ENCODE data around the gene IFT172.

Gene IFT172

DNA sequence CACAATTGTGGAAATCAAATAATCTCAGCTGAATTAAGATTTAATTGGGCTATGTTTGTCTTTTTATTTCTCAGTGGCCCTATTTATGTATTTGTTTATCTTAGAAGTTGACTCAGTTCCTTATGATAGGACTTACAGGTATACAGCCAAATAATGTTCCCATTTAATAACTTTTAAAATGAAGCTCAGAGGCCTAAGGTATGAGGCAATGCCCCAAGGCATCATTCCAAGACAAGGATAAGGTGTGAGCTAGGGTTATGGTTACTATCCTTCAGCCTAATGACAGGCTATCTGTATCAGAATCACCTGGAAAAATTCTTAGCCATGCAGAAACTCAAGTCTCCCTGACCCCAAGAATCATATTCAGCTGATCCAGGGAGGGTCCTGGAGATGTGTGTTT lies 68.5 kb downstream of the IFT172 start:
- no peak for DNase-seq

DNA sequence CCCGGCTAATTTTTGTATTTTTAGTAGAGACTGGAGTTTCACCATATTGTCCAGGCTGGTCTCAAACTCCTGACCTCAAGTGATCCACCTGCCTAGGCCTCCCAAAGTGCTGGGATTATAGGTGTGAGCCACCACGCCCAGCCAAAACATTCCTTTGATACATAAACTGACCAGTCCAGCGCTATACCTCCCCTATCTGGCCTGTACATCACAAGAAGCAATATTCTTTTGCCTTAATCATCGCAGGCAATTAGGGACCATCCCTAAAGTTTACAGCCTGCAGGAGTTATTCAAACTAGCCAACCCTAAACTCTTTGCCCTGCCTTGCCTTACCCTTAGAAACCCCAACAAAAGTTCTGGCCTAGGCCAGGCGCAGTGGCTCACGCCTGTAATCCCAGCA lies 73.4 kb downstream of the IFT172 start:
- DNase-seq: no peak

DNA sequence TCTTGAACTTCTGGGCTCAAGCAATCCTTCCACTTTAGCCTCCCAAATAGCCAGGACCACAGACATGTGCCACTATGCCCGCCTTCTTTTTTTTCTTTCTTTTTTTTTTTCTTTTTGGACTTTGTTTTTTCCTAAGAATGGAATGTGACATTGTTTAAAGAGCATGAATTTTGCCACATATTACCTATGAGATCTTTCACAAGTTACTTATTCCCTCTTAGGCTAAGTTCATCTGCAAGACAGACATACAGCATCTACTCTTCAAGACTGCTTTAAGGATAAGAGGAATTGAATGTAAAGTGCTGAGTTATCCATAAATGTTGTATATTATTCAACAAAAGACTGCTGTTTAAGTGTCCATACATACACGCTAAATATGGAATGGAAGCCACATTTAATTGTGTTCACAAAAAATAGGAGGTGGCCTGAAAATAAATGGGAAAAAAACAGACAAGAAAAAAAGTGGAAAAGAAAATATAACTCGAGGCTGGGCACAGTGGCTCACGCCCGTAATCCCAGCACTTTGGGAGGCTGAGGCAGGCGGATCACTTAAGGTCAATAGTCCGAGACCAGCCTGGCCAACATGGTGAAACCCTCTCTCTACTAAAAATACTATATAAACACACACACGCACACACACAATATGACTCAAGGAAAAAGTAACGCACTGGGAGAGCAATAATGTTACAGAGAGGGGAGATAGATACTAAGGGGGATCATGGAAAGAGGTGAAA lies 77.0 kb downstream of the IFT172 start:
- no peak for DNase-seq

DNA sequence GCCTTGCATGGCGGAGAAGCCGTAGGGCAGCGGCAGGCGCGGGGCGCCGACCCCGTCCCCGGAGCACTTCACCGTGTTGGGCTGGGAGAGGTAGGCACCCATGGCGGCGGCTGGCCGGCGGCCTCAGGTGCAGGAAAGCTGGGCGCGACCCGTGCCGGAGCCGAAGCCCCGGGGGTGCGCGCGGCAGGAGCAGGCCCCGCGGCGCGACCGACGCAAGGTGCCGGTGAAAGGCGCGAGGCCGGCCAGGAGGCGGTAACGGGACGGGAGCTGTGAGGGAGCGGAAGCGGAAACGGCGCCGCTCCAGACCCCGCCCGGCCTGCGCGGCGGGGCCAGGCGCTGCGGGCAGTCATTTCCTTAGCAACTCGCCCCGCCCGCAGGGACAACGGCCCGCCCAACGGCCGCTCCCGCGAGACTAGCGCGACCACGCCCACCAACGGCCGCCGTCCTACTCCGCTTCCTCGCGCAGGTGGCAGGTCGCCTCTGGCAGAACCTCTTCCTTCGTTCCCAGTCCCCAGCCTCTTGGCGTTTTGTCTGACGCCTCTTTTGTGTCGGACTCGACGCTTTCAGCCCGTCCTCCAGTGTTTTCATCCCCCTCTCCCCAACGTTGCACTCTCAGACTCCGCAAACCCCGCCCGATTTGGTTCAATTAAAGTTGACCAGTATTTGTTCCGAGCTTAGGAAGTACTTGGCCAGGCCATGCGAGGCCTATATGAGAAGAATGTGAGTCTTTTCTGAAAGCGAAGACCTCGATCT lies 80.0 kb downstream of the IFT172 start, which contains the start of gene PPM1G:
TSS of gene PPM1G (minus strand) at position 271 of the 753 bp plus-strand sequence. CDS start at position 102, 169 bp downstream.
- DNase-seq: peak; percentile 78

DNA sequence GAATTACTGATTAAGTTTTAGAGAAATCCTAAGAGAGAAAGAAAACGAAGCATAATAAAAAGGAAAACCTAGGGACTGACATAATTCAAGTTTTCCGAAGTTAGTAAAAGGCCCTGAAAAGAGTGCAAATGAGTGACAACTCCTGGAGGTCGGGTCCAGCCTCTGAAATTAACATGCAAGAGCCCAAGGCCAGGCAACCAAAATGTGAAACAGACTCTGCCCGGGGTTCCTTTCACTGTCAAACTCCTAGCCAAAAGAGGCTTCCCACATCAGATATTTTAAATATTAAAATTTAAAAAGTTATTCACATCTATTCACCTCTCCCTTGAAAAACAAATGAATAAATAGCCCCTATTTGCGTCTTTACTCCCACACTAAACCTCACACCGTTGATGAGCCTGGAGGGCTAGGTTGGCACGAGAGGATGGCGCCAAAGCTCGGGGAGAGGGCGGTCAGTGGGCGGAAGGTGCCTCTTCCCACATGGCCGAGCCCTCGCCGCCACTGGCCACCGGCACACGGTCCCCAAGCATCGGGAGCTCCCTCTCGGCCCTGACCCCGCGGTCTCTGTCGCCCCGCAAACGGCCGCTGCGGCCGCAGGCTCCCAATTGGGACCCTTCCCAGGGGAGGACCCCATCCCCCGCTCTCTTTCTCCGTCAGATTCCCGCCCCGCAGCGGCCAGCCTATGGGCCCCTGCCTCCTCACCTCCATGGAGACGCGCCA lies 80.8 kb downstream of the IFT172 start:
- peak; percentile 18 for DNase-seq

DNA sequence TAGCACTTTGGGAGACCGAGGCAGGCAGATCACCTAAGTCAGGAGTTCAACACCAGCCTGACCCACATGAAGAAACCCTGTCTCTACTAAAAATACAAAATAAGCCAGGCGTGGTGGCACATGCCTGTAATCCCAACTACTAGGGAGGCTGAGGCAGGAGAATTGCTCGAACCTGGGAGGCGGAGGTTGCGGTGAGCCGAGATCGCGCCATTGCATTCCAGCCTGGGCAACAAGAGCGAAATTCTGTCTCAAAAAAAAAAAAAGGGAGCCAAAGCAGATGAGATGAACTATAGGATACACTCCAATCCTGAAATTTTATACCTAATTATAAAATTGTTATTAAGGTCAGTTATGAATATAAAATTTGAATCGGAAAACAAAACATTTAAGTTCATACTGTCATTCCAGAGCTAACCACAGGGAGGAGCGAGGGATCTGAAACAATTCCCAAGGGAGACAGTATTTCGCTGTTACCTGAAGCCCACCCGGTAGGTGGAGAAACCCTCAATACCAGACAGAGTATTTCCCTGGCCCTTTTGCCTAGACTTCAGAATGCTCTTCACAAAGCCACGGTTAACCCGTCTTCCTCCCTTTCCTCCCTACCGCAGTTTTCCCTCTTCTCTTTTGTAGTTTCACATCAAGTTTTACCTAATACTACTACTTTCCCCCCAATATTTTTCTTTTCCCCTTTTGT lies 81.6 kb downstream of the IFT172 start:
- peak; percentile 43 for DNase-seq

DNA sequence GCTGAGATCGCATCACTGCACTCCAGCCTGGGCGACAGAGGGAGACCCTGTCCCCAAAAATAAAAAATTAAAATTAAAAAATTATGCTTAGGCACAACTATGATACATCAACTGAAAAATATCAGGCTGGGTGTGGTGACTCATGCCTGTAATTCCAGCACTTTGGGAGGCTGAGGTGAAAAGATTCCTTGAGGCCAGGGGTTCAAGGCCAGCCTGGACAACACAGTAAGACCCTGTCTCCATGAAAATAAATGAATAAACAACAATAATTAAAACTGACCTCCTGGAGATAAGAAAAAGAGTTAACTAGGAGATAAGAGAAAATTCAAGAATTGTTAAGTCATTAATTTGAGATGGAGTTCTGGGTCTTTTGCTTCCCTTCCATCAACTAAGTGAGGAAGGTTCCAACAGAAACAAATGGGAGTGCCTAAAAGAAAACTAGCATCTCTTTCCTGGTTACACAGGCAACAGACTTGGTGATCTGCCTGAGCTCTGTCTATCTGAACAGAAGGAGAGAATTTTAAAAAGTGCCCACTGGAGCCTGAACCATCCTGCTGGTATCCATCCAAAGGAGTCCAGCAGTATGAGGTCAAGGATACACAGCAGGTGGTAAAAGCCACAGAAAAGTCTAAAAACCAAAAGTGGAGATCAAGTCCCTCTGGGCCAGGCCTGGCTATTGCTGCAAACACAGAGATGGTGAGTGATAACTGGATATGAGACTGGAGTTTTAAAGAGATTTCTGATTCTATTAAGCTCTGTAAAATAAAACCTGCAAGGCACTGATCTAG lies 89.0 kb downstream of the IFT172 start:
- DNase-seq: no peak

DNA sequence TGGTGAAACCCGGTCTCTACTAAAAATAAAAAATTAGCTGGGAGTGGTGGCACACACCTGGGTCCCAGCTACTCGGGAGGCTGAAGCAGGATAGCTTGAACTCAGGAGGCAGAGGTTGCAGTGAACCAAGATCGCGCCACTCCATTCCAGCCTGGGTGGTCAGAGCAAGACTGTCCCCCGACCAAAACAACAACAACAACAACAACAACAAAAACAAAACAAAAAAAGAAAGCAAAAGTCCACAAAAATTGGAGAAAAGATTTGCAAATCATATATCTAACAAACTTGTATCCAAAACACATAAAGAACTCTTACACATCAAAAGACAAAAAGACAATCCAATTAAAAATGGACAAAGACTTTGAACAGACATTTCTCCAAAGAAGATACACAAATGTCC lies 90.6 kb downstream of the IFT172 start:
- no peak for DNase-seq

Data from 8988T (cell line).